Measurements from ENCODE around the gene CUL5. TPM values are rescaled to one million over a fixed set of nuclear protein-coding genes. Genes with fewer than 3 reads are reported as not detected.

CUL5 gene
- total and polyA plus RNA-seq, 2 donors (not counting 1 experiment from before 2014, with no cell fraction given): 22.9 to 28.2 TPM

GRCh38 chr11:108037211-108037610 lies 28.5 kb downstream of the CUL5 start:
- Histone ChIP-seq H3K4me2 (ENCODE audit: extremely low read depth, insufficient read depth, low read length) (peak overlapping the region; percentile 51), H3K27ac (ENCODE audit: insufficient read depth, low read length) (peak overlapping the region; percentile 24)

GRCh38 chr11:108037636-108038035 lies 28.9 kb downstream of the CUL5 start:
- no peaks in the 10 kb centered on the region for H3K9me3 ChIP-seq (ENCODE audit: control insufficient read depth, insufficient read depth, low read depth, low read length)
- peaks cover 8% of the 10 kb centered on the region for H3K4me1 ChIP-seq (ENCODE audit: control insufficient read depth, extremely low read depth, insufficient read depth, low read length)
- peaks cover 5% of the 10 kb centered on the region for H3K79me2 ChIP-seq (ENCODE audit: control insufficient read depth, insufficient read depth, low read length)
- no peak overlapping the region for H2AFZ ChIP-seq (ENCODE audit: low read length)
- no peak overlapping the region for H3K4me3 ChIP-seq (replicated peaks in 1 of 4; ENCODE audit: control extremely low read depth in 1 of 4, insufficient read depth in 1 of 4, low read depth in 3 of 4, low read length in 4 of 4)
- TF ChIP-seq CTCF (conservative IDR thresholded peaks at IDR 0.05 in 1 of 2, IDR thresholded peaks at IDR 0.05 in 1 of 2; ENCODE audit: low read depth in 1 of 2, low read length in 2 of 2): no peak
- TF ChIP-seq EZH2 (IDR thresholded peaks at IDR 0.05; ENCODE audit: low read length, missing control alignments): no peak
- no peaks in the 10 kb centered on the region for H3K27me3 ChIP-seq (ENCODE audit: control insufficient read depth, insufficient read depth, low read length)
- DNase-seq (ENCODE audit: low read depth in 2 of 2): peak; percentile 2 to 56
- H4K20me1 ChIP-seq (ENCODE audit: control insufficient read depth, extremely low read depth, insufficient read depth, low read length): no peaks in the 10 kb centered on the region
- peak overlapping the region; percentile 51 for H3K4me2 ChIP-seq (ENCODE audit: extremely low read depth, insufficient read depth, low read length)
- H3K36me3 ChIP-seq (ENCODE audit: control insufficient read depth, insufficient read depth, low read length): peaks cover 2% of the 10 kb centered on the region
- H3K27ac ChIP-seq (ENCODE audit: insufficient read depth, low read length): peak overlapping the region; percentile 24
- no peak overlapping the region for H3K9ac ChIP-seq (ENCODE audit: insufficient read depth, low read length)

More at GRCh38 chr11:108037211-108037610, 28.5 kb downstream of the CUL5 start:
- Histone ChIP-seq H3K4me3 (replicated peaks in 1 of 4; ENCODE audit: control extremely low read depth in 1 of 4, insufficient read depth in 1 of 4, low read depth in 3 of 4, low read length in 4 of 4) (no peak overlapping the region), H3K27me3 (ENCODE audit: control insufficient read depth, insufficient read depth, low read length) (no peaks in the 10 kb centered on the region), H4K20me1 (ENCODE audit: control insufficient read depth, extremely low read depth, insufficient read depth, low read length) (no peaks in the 10 kb centered on the region), H3K4me1 (ENCODE audit: control insufficient read depth, extremely low read depth, insufficient read depth, low read length) (peaks cover 8% of the 10 kb centered on the region), H3K9ac (ENCODE audit: insufficient read depth, low read length) (no peak overlapping the region), H3K9me3 (ENCODE audit: control insufficient read depth, insufficient read depth, low read depth, low read length) (no peaks in the 10 kb centered on the region), H3K79me2 (ENCODE audit: control insufficient read depth, insufficient read depth, low read length) (peaks cover 7% of the 10 kb centered on the region), H2AFZ (ENCODE audit: low read length) (no peak overlapping the region), H3K36me3 (ENCODE audit: control insufficient read depth, insufficient read depth, low read length) (peaks cover 2% of the 10 kb centered on the region)
- DNase-seq (ENCODE audit: low read depth in 2 of 2): peak in 1 of 2 donors; percentile 7
- TF ChIP-seq CTCF (conservative IDR thresholded peaks at IDR 0.05 in 1 of 2, IDR thresholded peaks at IDR 0.05 in 1 of 2; ENCODE audit: low read depth in 1 of 2, low read length in 2 of 2) (no peak), EZH2 (IDR thresholded peaks at IDR 0.05; ENCODE audit: low read length, missing control alignments) (no peak)

GRCh38 chr11:108048269-108048668 lies 39.6 kb downstream of the CUL5 start:
- Histone ChIP-seq H3K4me1 (ENCODE audit: control insufficient read depth, extremely low read depth, insufficient read depth, low read length) (no peaks in the 10 kb centered on the region), H3K4me2 (ENCODE audit: extremely low read depth, insufficient read depth, low read length) (no peak overlapping the region), H3K36me3 (ENCODE audit: control insufficient read depth, insufficient read depth, low read length) (peaks cover 3% of the 10 kb centered on the region), H4K20me1 (ENCODE audit: control insufficient read depth, extremely low read depth, insufficient read depth, low read length) (no peaks in the 10 kb centered on the region), H3K9me3 (ENCODE audit: control insufficient read depth, insufficient read depth, low read depth, low read length) (no peaks in the 10 kb centered on the region), H3K4me3 (replicated peaks in 1 of 4; ENCODE audit: control extremely low read depth in 1 of 4, insufficient read depth in 1 of 4, low read depth in 3 of 4, low read length in 4 of 4) (no peak overlapping the region), H3K27me3 (ENCODE audit: control insufficient read depth, insufficient read depth, low read length) (no peaks in the 10 kb centered on the region), H3K9ac (ENCODE audit: insufficient read depth, low read length) (no peak overlapping the region), H3K27ac (ENCODE audit: insufficient read depth, low read length) (no peak overlapping the region), H3K79me2 (ENCODE audit: control insufficient read depth, insufficient read depth, low read length) (peaks cover 2% of the 10 kb centered on the region), H2AFZ (ENCODE audit: low read length) (no peak overlapping the region)
- TF ChIP-seq CTCF (conservative IDR thresholded peaks at IDR 0.05 in 1 of 2, IDR thresholded peaks at IDR 0.05 in 1 of 2; ENCODE audit: low read depth in 1 of 2, low read length in 2 of 2) (no peak), EZH2 (IDR thresholded peaks at IDR 0.05; ENCODE audit: low read length, missing control alignments) (no peak)
- no peak for DNase-seq (ENCODE audit: low read depth in 2 of 2)

Measured in fibroblast of lung (primary cell).